ENCODE measurements around the gene FFAR3. TPM values are rescaled to one million over a fixed set of nuclear protein-coding genes. Genes with fewer than 3 reads are reported as not detected.
A peak's percentile ranks its signal among the peaks of the same experiment; 100 is the strongest.

The FFAR3 gene
- total and polyA plus RNA-seq, 4 donors: 0.33 TPM; not detected in 3

GRCh38 chr19:35330475-35330874 lies 27.8 kb upstream of the FFAR3 start:
- Histone ChIP-seq H3K36me3 (ENCODE audit: control insufficient read depth in 4 of 4, insufficient read depth in 3 of 4, low read depth in 1 of 4, low read length in 3 of 4) (no peaks in the 10 kb centered on the region), H3K4me1 (ENCODE audit: control insufficient read depth in 4 of 4, insufficient read depth in 4 of 4, low read length in 3 of 4) (no peaks in the 10 kb centered on the region), H3K9ac (ENCODE audit: low read depth in 1 of 2, low read length in 2 of 2) (peak overlapping the region in 1 of 2 donors; percentile 12), H3K9me3 (ENCODE audit: control insufficient read depth in 4 of 4, low read length in 3 of 4) (no peaks in the 10 kb centered on the region), H3K27ac (ENCODE audit: low read depth in 1 of 2, low read length in 2 of 2) (no peak overlapping the region), H3K4me3 (ENCODE audit: low read depth in 1 of 3, low read length in 3 of 3) (no peak overlapping the region), H3K27me3 (ENCODE audit: control insufficient read depth in 4 of 4, insufficient read depth in 4 of 4, low read length in 3 of 4) (no peaks in the 10 kb centered on the region)
- no peak for DNase-seq (ENCODE audit: low spot score)
- TF ChIP-seq RAD21 (IDR thresholded peaks at IDR 0.05): no peak
- no peak for TF ChIP-seq JUND (IDR thresholded peaks at IDR 0.05)
- no peak for TF ChIP-seq EGR1 (IDR thresholded peaks at IDR 0.05; ENCODE audit: low read depth in 2 of 2)
- TF ChIP-seq YY1 (IDR thresholded peaks at IDR 0.05): no peak
- TF ChIP-seq SP1 (IDR thresholded peaks at IDR 0.05): no peak
- TF ChIP-seq HNF4A (conservative IDR thresholded peaks at IDR 0.05): no peak
- no peak for TF ChIP-seq FOXA2 (IDR thresholded peaks at IDR 0.05)
- no peak for TF ChIP-seq TAF1 (conservative IDR thresholded peaks at IDR 0.05)
- TF ChIP-seq CTCF (IDR thresholded peaks at IDR 0.05; ENCODE audit: low read depth, low read length, missing input control): no peak
- no peak for TF ChIP-seq REST (IDR thresholded peaks at IDR 0.05)
- TF ChIP-seq ZBTB33 (IDR thresholded peaks at IDR 0.05): no peak
- no peak for TF ChIP-seq GABPA (IDR thresholded peaks at IDR 0.05 in 1 of 2, conservative IDR thresholded peaks at IDR 0.05 in 1 of 2)
- TF ChIP-seq NR2F2 (IDR thresholded peaks at IDR 0.05): no peak
- TF ChIP-seq FOXA1 (IDR thresholded peaks at IDR 0.05): no peak
- TF ChIP-seq RXRA (IDR thresholded peaks at IDR 0.05): no peak
- no peak for TF ChIP-seq ATF3 (IDR thresholded peaks at IDR 0.05)
- no peak for TF ChIP-seq HNF4G (IDR thresholded peaks at IDR 0.05)
- no peak for TF ChIP-seq MAX (IDR thresholded peaks at IDR 0.05)
- WGBS: 82% methylated on average over 7 of the region's 7 CpGs
